B cell (primary cell): ENCODE results near the gene CFD. TPM values are rescaled to one million over a fixed set of nuclear protein-coding genes. Genes with fewer than 3 reads are reported as not detected.

Source experiments
- ATAC-seq: fragments of 200-7000 bp; cut with Tn5 transposase; one replicate; pipeline ENCODE4 v1.10.0; 2021; ENCODE audit warnings: low read depth, mild to moderate bottlenecking, moderate number of reproducible peaks, moderate library complexity
- CTCF ChIA-PET: fragments of 350-600 bp; sonication (Branson Sonifier 250); formaldehyde crosslinking; loops from one replicate; lab custom pipeline; 2021; ENCODE audit warnings: antibody characterized with exemption, inconsistent platforms; lab: Charles Lee
- POLR2A ChIA-PET: fragments of 350-600 bp; sonication (Branson Sonifier 250); formaldehyde crosslinking; loops from one replicate; lab custom pipeline; 2021; ENCODE audit warnings: antibody characterized with exemption; lab: Charles Lee
- DNase-seq: peaks from one replicate; pipeline ENCODE4 v3.0.0; 2013
- H2AFZ ChIP-seq: 2 replicates; pipeline ENCODE4 v1.6.1; 2012; ENCODE audit warnings: mild to moderate bottlenecking, low read depth, low read length; ENCODE audit not compliant: insufficient read depth, poor library complexity, severe bottlenecking
- H3K27ac ChIP-seq, 2 donors: 1 replicate in 1 of 2; 2 replicates in 1 of 2; pipeline ENCODE4 v1.5.1; 2012 to 2013; ENCODE audit warnings: low read length in 2 of 2, mild to moderate bottlenecking in 2 of 2, moderate library complexity in 1 of 2
- H3K27me3 ChIP-seq, 4 experiments: fragments of 200-600 bp in 1 of 4; sonication (generic) in 1 of 4; replicated peaks in 1 of 4; 1 replicate in 2 of 4; 2 replicates in 2 of 4; pipeline versions ENCODE4 v1.6.1 to v1.7.0; 2013 to 2016; ENCODE audit warnings: low read length in 3 of 4, mild to moderate bottlenecking in 2 of 4, mixed read lengths in 1 of 4, moderate library complexity in 1 of 4; ENCODE audit not compliant: insufficient read depth in 4 of 4, control insufficient read depth in 3 of 4; ENCODE audit errors: control extremely low read depth in 1 of 4
- H3K36me3 ChIP-seq, 2 experiments: replicated peaks in 1 of 2; 1 replicate in 1 of 2; 2 replicates in 1 of 2; pipeline versions ENCODE4 v1.6.1 to v1.7.1; 2013; ENCODE audit warnings: low read length in 1 of 2; ENCODE audit not compliant: insufficient read depth in 2 of 2, control insufficient read depth in 1 of 2; ENCODE audit errors: control extremely low read depth in 1 of 2, extremely low read depth in 1 of 2
- H3K4me1 ChIP-seq, 2 donors: fragments of 200-600 bp in 1 of 2; sonication (generic) in 1 of 2; 1 replicate in 1 of 2; 2 replicates in 1 of 2; pipeline versions ENCODE4 v1.5.1 to v1.6.1; 2013 to 2017; ENCODE audit warnings: low read length in 2 of 2; ENCODE audit not compliant: control insufficient read depth in 2 of 2, insufficient read depth in 2 of 2
- H3K4me2 ChIP-seq: replicated peaks from 2 replicates; pipeline ENCODE3; 2012; ENCODE audit warnings: mild to moderate bottlenecking, low read depth, low read length; ENCODE audit not compliant: poor library complexity, severe bottlenecking
- H3K4me3 ChIP-seq, 5 experiments: fragments of 200-600 bp in 1 of 5; sonication (generic) in 1 of 5; 1 replicate in 3 of 5; 2 replicates in 2 of 5; pipeline versions ENCODE4 v1.5.1 to v1.7.0; 2011 to 2016; ENCODE audit warnings: low read length in 4 of 5, mild to moderate bottlenecking in 4 of 5, low read depth in 2 of 5, control low read depth in 1 of 5, moderate library complexity in 1 of 5; ENCODE audit not compliant: insufficient read depth in 1 of 5; ENCODE audit errors: control extremely low read depth in 1 of 5, extremely low read depth in 1 of 5
- H3K79me2 ChIP-seq: fragments of 200-600 bp; sonication (generic); one replicate; pipeline ENCODE4 v1.6.0; 2016; ENCODE audit warnings: low read length; ENCODE audit not compliant: control insufficient read depth, insufficient read depth
- H3K9ac ChIP-seq: fragments of 200-600 bp; sonication (generic); 2 replicates; pipeline ENCODE4 v1.6.1; 2017; ENCODE audit warnings: mild to moderate bottlenecking, low read length, moderate library complexity
- H3K9me3 ChIP-seq, 3 donors: one replicate each; pipeline versions ENCODE4 v1.6.1 to v1.7.1; 2013; ENCODE audit warnings: low read length in 2 of 3; ENCODE audit not compliant: control insufficient read depth in 2 of 3, insufficient read depth in 1 of 3; ENCODE audit errors: control extremely low read depth in 1 of 3
- H4K20me1 ChIP-seq: 2 replicates; pipeline ENCODE4 v1.6.0; 2012; ENCODE audit warnings: mild to moderate bottlenecking, low read length; ENCODE audit not compliant: insufficient read depth, control insufficient read depth, poor library complexity, severe bottlenecking
- H3K27ac Mint-ChIP-seq: one replicate; pipeline ENCODE4 v1.8.0; 2021; ENCODE audit warnings: mixed read lengths
- H3K27me3 Mint-ChIP-seq: one replicate; pipeline ENCODE4 v1.8.0; 2021; ENCODE audit warnings: mixed read lengths
- H3K4me1 Mint-ChIP-seq: one replicate; pipeline ENCODE4 v1.8.0; 2021; ENCODE audit warnings: mixed read lengths
- H3K4me3 Mint-ChIP-seq: one replicate; pipeline ENCODE4 v1.8.0; 2021; ENCODE audit warnings: mixed read lengths
- H3K9me3 Mint-ChIP-seq: one replicate; pipeline ENCODE4 v1.8.0; 2022; ENCODE audit warnings: mixed read lengths; ENCODE audit not compliant: insufficient read depth
- CTCF ChIP-seq: fragments of 200-600 bp; IDR thresholded peaks from one replicate; pipeline ENCODE4 v1.8.0; 2022; ENCODE audit warnings: antibody characterized with exemption, mild to moderate bottlenecking
- EZH2 ChIP-seq: IDR thresholded peaks from 2 replicates; pipeline ENCODE4 v1.6.1; 2012; ENCODE audit warnings: borderline replicate concordance, low read depth, mild to moderate bottlenecking, moderate library complexity, low read length; ENCODE audit not compliant: insufficient read depth, poor library complexity, severe bottlenecking
- WGBS: methylation state at CpG from one replicate; pipeline ENCODE4 v1.1.5; 2013; ENCODE audit warnings: missing lambda C conversion rate; ENCODE audit not compliant: insufficient coverage; 5-methylcytosine and 5-hydroxymethylcytosine counted together
- intact Hi-C: fragments of 100-400 bp; cut with micrococcal nuclease; formaldehyde crosslinking; loops from one replicate; pipeline ENCODE4 v1.10.0; 2022
- polyA plus RNA-seq: library from polyadenylated mRNA; depleted of rRNA; stranded (reverse); fragments of >200 nt; gene quantifications from 2 replicates; pipeline ENCODE4 v1.2.3, GENCODE V29; 2012
- small RNA-seq: library from RNA; depleted of rRNA; stranded (forward); fragments of <200 nt; gene quantifications from one replicate; pipeline ENCODE3, GENCODE V24; 2012; ENCODE audit warnings: low replicate concordance, low read depth; ENCODE audit not compliant: insufficient read length
- total RNA-seq, 2 donors: library from RNA; stranded (reverse); fragments of 120-200 nt in 1 of 2; gene quantifications; 1 replicate in 1 of 2; 2 replicates in 1 of 2; pipeline versions ENCODE4 v1.2.3 to v1.2.4, GENCODE V29; 2013 to 2022

Gene CFD
- total and polyA plus RNA-seq, 2 donors (not counting 1 experiment from before 2014, with no cell fraction given) = 0.79 to 6.6 TPM

GRCh38 chr19:912181-913079 is 53.0 kb downstream of the CFD start:
- intact Hi-C loops = no loop called here
- ChIA-PET CTCF (interaction anchor here (2.7 kb wide), 1 partner anchor 49 kb away, joined by 13 read pairs; no protein-coding TSS in a partner anchor), POLR2A (no interaction called here)
- TF ChIP-seq CTCF (no peak), EZH2 (no peak)
- Histone ChIP-seq H3K36me3 (peaks cover 0 to 2% of the 10 kb centered on the region in 2 experiments), H3K4me2 (peak overlapping the region; percentile 76), H3K4me1 (peaks cover 47 to 62% of the 10 kb centered on the region in 2 donors), H4K20me1 (peaks cover 4% of the 10 kb centered on the region), H3K9ac (peak overlapping the region; percentile 93), H3K4me3 (peak overlapping the region in 4 of 5 experiments; percentile 79 to 91 (median 86)), H3K79me2 (peaks cover 53% of the 10 kb centered on the region), H3K9me3 (peaks cover 0 to 8% (median 0%) of the 10 kb centered on the region in 3 donors), H2AFZ (no peak overlapping the region), H3K27ac (peak overlapping the region; percentile 94 to 96), H3K27me3 (peaks cover 0 to 19% (median 2%) of the 10 kb centered on the region in 4 experiments)
- H3K27me3 Mint-ChIP-seq = peaks cover 3% of the 10 kb centered on the region
- WGBS = under 1% methylated on average over 22 of the region's 69 CpGs
- ATAC-seq = no peak
- H3K4me3 Mint-ChIP-seq = peak overlapping the region; percentile 84
- H3K4me1 Mint-ChIP-seq = peaks cover 36% of the 10 kb centered on the region
- H3K9me3 Mint-ChIP-seq = no peaks in the 10 kb centered on the region
- DNase-seq = no peak
- peak overlapping the region; percentile 87 for H3K27ac Mint-ChIP-seq

Small RNA genes lying within 50 kb of the gene (small RNA-seq; reads per million reads assigned to genes)
- gene MIR3187 (not detected), gene RNU6-9 (4.6 reads per million, percentile 65 among the genes with 10 or more reads in this experiment)

Other genes starting within 250 kb of the CFD start
- 73.2 and 77.8 TPM in 2 replicates for gene POLRMT, start 226.1 kb upstream of the CFD start, total RNA-seq
- 98.0 and 106 TPM in 2 replicates for gene POLRMT, start 226.1 kb upstream of the CFD start, polyA plus RNA-seq
- gene FGF22, start 219.8 kb upstream of the CFD start, total RNA-seq = 2.9 and 3.4 TPM in 2 replicates
- gene FGF22, start 219.8 kb upstream of the CFD start, polyA plus RNA-seq = 0.34 and 0.37 TPM in 2 replicates
- 74.3 and 88.8 TPM in 2 replicates for gene RNF126, start 196.4 kb upstream of the CFD start, total RNA-seq
- 99.6 and 118 TPM in 2 replicates for gene RNF126, start 196.4 kb upstream of the CFD start, polyA plus RNA-seq
- 5.6 and 5.8 TPM in 2 replicates for gene FSTL3, start 183.3 kb upstream of the CFD start, total RNA-seq
- gene FSTL3, start 183.3 kb upstream of the CFD start, polyA plus RNA-seq = 2.6 and 5.8 TPM in 2 replicates
- not detected in 2 replicates for gene PRSS57, start 164.2 kb upstream of the CFD start, total RNA-seq
- gene PRSS57, start 164.2 kb upstream of the CFD start, polyA plus RNA-seq = not detected in 2 replicates
- not detected in 2 replicates for gene PALM, start 150.7 kb upstream of the CFD start, total RNA-seq
- gene PALM, start 150.7 kb upstream of the CFD start, polyA plus RNA-seq = 0.15 and 0.53 TPM in 2 replicates
- gene MISP, start 108.6 kb upstream of the CFD start, total RNA-seq = not detected in 2 replicates
- not detected in 2 replicates for gene MISP, start 108.6 kb upstream of the CFD start, polyA plus RNA-seq
- gene PTBP1, start 62.2 kb upstream of the CFD start, total RNA-seq = 304 and 309 TPM in 2 replicates
- 137 and 154 TPM in 2 replicates for gene PTBP1, start 62.2 kb upstream of the CFD start, polyA plus RNA-seq
- gene PLPPR3, start 37.7 kb upstream of the CFD start, total RNA-seq = not detected in 2 replicates
- not detected in 2 replicates for gene PLPPR3, start 37.7 kb upstream of the CFD start, polyA plus RNA-seq
- gene AZU1, start 31.8 kb upstream of the CFD start, total RNA-seq = 0.44 and 0.70 TPM in 2 replicates
- gene AZU1, start 31.8 kb upstream of the CFD start, polyA plus RNA-seq = 0.13 and 0.59 TPM in 2 replicates
- not detected in 2 replicates for gene PRTN3, start 18.7 kb upstream of the CFD start, total RNA-seq
- not detected in 2 replicates for gene PRTN3, start 18.7 kb upstream of the CFD start, polyA plus RNA-seq
- not detected in 2 replicates for gene ELANE, start 7.4 kb upstream of the CFD start, total RNA-seq
- 0.18 TPM in 1 of 2 replicates, not detected in the other for gene ELANE, start 7.4 kb upstream of the CFD start, polyA plus RNA-seq
- 85.0 and 88.6 TPM in 2 replicates for gene MED16, start 33.5 kb downstream of the CFD start, total RNA-seq
- gene MED16, start 33.5 kb downstream of the CFD start, polyA plus RNA-seq = 60.3 and 85.3 TPM in 2 replicates
- gene RNU6-9, start 33.8 kb downstream of the CFD start, total RNA-seq = not detected in 2 replicates
- not detected in 2 replicates for gene RNU6-9, start 33.8 kb downstream of the CFD start, polyA plus RNA-seq
- 165 and 176 TPM in 2 replicates for gene R3HDM4, start 53.6 kb downstream of the CFD start, total RNA-seq
- gene R3HDM4, start 53.6 kb downstream of the CFD start, polyA plus RNA-seq = 168 and 185 TPM in 2 replicates
- 0.56 and 0.79 TPM in 2 replicates for gene KISS1R, start 57.7 kb downstream of the CFD start, total RNA-seq
- 0.55 and 1.3 TPM in 2 replicates for gene KISS1R, start 57.7 kb downstream of the CFD start, polyA plus RNA-seq
- gene ARID3A, start 66.4 kb downstream of the CFD start, total RNA-seq = 60.5 and 66.7 TPM in 2 replicates
- gene ARID3A, start 66.4 kb downstream of the CFD start, polyA plus RNA-seq = 16.5 and 22.9 TPM in 2 replicates
- gene WDR18, start 124.7 kb downstream of the CFD start, total RNA-seq = 50.5 and 60.5 TPM in 2 replicates
- gene WDR18, start 124.7 kb downstream of the CFD start, polyA plus RNA-seq = 29.6 and 48.5 TPM in 2 replicates
- gene GRIN3B, start 140.8 kb downstream of the CFD start, total RNA-seq = 0.10 and 0.42 TPM in 2 replicates
- gene GRIN3B, start 140.8 kb downstream of the CFD start, polyA plus RNA-seq = 0.07 and 0.10 TPM in 2 replicates
- gene TMEM259, start 161.5 kb downstream of the CFD start, total RNA-seq = 373 and 377 TPM in 2 replicates
- gene TMEM259, start 161.5 kb downstream of the CFD start, polyA plus RNA-seq = 607 and 730 TPM in 2 replicates
- gene RNU6-2, start 161.9 kb downstream of the CFD start, total RNA-seq = not detected in 2 replicates
- not detected in 2 replicates for gene RNU6-2, start 161.9 kb downstream of the CFD start, polyA plus RNA-seq
- gene CNN2, start 166.9 kb downstream of the CFD start, total RNA-seq = 186 and 198 TPM in 2 replicates
- gene CNN2, start 166.9 kb downstream of the CFD start, polyA plus RNA-seq = 301 and 325 TPM in 2 replicates
- 192 and 206 TPM in 2 replicates for gene ABCA7, start 180.4 kb downstream of the CFD start, total RNA-seq
- 281 and 425 TPM in 2 replicates for gene ABCA7, start 180.4 kb downstream of the CFD start, polyA plus RNA-seq
- gene ARHGAP45, start 207.5 kb downstream of the CFD start, total RNA-seq = 490 and 523 TPM in 2 replicates
- gene ARHGAP45, start 207.5 kb downstream of the CFD start, polyA plus RNA-seq = 488 and 579 TPM in 2 replicates
- gene POLR2E, start 235.7 kb downstream of the CFD start, total RNA-seq = 103 and 106 TPM in 2 replicates
- 84.5 and 121 TPM in 2 replicates for gene POLR2E, start 235.7 kb downstream of the CFD start, polyA plus RNA-seq
- gene GPX4, start 244.3 kb downstream of the CFD start, total RNA-seq = 202 and 213 TPM in 2 replicates
- 303 and 317 TPM in 2 replicates for gene GPX4, start 244.3 kb downstream of the CFD start, polyA plus RNA-seq